Islet of Langerhans (tissue), 1 donor: Measurements from ENCODE around the gene CSMD2.

Source experiments
- FAIRE-seq: peaks from one replicate; lab custom pipeline; 2011; peaks lifted over from hg19 to GRCh38; lab: Jason Lieb, UNC

Gene CSMD2

DNA sequence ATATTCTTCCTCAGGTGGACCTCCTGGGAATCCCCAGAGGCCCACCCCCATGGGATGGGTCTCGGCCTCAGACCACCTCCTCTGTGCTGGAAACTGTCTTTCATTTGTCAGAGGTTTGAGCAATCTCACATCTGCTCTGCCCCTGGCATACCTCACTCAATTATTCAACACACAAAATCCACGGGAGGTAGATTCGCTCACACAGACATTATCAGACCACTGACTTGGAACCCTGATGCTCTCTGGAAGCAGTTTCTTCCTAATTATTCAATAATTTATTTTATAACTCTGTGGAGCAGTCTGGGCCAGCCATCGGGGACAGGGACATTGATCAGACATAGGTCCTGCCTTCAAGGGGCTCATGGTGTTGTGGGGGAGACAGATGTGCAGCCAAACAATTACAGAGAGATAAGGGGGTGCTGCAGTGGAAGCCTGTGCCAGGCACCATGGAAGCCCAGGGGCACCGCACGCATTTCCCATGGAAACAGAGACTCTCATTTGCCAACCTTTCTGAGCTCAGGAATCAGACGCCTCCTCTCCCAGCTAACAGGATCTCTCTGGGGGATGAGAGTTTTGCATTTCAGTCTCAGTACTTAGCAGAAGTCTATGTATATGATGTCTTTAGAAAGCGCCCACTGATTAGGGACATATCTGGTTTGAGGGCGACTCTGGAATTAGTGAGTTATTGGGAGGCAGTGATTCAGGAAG lies 204.7 kb downstream of the CSMD2 start:
- no peak for FAIRE-seq

GRCh38 chr1:33957854-33958253 lies 207.2 kb downstream of the CSMD2 start:
- no peak for FAIRE-seq

- FAIRE-seq: no peak
These were observed 209.9 kb downstream of the CSMD2 start for GRCh38 chr1:33955096-33955495.

- FAIRE-seq: no peak
These were observed 215.5 kb downstream of the CSMD2 start for GRCh38 chr1:33949570-33949969.

- no peak for FAIRE-seq
These were observed 216.7 kb downstream of the CSMD2 start for GRCh38 chr1:33948291-33948690.

DNA sequence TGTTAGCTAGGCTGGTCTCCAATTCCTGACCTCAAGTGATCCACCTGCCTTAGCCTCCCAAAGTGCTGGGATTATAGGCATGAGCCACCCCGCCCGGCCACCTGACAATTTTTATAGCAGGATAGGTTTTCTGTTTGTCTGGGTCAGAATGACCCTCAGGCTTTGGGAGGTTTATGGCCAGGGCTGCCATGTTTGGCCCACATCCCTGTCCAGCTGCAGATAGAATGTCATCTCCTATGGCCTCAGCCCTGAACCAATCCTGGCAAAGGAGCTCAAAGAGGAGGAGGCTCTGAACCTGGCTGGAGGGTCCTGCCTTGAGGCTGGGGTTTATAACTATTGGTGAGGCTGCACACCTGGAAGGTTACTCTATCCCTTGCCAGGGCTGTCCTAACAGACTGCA lies 218.2 kb downstream of the CSMD2 start:
- no peak for FAIRE-seq

DNA sequence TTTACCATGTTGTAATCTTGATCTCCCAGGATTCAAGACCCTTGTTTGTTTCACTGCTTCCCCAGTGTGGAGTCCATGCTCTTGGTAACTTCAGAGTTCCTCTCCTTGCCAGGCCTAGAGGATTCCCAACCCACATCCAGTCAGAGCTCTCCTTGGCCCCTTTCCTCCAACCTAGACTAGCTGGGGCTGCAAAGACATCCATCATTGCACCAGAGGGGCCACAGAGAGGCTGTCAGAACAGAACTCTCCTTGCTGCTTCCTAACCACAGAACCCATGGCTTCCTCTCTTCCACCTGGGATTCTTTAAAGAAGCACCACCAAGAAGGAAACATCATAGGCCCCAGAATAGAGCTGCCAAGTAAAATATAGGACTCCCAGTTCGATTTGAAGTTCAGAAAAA lies 220.2 kb downstream of the CSMD2 start:
- no peak for FAIRE-seq

DNA sequence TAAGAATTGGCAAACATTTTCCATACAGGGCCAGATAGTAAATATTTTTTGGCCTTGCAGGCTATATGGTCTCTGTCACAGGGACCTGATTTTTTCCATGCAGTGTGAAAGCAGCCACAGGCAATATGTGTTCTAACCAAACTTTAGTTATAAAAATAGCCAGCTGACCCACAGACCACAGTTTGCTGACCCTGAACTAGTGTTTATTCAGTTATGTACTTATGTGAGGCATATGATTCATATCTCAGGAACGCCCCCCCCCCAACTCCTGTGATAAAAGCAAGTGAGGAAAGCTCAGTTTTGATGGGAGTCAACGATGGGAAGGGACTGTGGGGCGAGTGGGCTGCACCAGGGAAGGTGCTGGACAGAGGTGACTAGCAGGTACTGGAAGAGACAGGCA lies 221.1 kb downstream of the CSMD2 start:
- no peak for FAIRE-seq

GRCh38 chr1:33932871-33933270 lies 232.2 kb downstream of the CSMD2 start:
- FAIRE-seq: no peak

DNA sequence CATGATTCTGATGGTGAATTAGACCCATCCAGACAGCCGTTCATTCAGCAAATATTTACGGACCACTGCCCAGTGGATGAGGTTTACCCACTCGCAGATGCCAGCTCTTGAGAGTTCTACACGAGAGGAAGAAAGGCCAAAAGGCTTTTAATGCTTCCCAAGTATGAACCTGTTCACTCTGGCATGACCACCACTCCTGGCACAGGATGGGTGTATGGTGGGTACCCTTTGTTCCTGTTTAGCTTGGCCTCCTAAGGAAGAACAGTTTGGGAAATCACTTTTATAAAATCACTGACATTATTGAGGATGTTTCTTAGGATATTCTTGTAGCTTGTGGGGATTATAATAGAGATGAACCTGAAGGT lies 233.9 kb downstream of the CSMD2 start:
- FAIRE-seq: no peak

DNA sequence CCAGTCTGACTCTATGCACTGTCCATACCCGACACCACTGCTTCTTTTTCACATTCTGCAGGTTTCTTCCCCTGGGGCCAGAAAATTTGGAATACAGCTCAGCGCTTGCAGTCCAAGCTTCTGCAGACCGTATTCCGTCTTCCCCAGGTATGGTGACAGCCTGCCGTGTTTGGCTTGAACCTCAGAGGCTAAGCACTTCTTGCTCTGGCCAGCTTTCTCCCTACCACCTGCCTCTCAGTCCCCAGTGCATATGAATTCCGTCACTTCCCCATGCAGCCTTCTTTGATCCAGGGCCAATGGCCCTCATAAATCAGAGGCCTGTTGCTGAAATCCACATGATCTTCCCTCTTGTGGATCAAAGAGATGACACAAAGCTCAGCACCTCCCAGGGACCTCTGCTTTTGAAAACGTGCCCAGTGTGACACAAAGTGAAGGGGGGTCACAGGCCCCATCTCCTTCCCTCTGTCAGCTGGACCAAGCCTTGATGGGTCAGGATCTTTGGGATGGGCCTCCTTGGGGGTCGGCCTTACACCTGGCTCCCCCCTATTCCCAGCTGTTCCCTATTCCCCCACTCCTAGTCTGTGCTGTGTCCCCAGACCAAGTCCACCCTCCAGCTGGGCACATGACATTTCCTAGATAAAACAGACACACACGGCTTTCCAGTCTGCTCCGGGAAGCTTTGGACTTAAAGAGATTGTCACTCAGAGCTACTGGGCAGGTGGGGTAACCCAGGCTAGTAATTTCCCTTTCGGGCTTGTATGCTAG lies 234.5 kb downstream of the CSMD2 start:
- no peak for FAIRE-seq

DNA sequence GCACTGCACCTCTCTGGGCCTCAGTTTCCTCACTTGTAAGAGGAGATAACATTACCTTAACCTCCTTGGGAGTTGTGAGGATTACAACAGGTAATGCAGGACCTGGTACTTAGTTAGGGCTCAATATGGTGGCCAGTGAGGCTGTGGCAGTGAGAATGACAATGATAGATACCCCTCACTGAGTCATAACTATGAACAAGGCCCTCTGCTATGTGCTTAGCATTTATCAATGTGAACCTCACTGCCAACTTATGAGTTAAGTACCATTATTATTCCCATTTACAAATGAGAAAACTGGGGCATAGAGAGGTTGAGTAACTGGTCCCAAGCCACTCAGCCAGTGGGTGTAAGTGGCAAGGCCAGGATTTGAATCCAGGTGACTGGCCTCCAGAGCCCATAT lies 236.8 kb downstream of the CSMD2 start:
- no peak for FAIRE-seq

DNA sequence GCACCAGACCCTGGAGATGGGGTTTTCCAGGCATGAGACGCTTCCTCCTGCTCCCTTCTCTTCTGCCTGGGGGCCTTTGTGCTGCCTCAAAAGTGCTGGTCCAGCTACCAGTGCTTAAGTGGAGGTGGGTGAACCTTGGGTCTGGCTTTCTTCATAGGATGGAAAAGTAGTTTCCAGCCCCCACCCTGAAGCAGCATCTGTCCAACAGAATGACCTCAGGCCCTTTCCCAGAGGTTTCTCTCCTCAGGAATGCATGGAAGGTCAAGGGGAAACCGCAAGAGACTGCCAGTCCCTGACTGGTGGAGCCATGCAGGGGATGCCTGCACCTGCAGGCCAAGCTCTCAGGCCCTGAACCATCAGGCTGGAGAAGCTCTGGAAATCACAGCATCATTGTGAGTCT lies 237.3 kb downstream of the CSMD2 start:
- no peak for FAIRE-seq

DNA sequence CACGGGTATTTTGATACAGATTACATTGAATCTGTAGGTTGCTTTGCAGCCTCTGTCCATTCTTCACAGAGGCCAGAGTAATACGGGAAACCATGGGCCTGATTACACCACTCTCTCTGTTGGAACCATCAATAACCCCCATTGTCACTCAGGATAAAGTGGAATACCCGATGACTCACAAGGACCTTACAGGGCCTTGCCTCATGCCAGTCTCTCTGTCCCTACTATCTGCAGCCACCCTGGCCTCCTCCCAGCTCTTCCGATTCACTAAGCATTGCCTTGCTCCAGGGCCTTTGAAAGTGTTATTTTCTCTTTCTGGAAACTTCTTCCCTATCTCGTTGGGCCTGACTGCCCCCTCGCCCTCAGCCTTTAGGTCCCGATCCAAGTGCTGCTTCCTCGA lies 239.4 kb downstream of the CSMD2 start:
- no peak for FAIRE-seq

- FAIRE-seq: no peak
These were observed 243.7 kb downstream of the CSMD2 start for GRCh38 chr1:33921281-33921680.

- no peak for FAIRE-seq
These were observed 246.7 kb downstream of the CSMD2 start for GRCh38 chr1:33918368-33918767.

DNA sequence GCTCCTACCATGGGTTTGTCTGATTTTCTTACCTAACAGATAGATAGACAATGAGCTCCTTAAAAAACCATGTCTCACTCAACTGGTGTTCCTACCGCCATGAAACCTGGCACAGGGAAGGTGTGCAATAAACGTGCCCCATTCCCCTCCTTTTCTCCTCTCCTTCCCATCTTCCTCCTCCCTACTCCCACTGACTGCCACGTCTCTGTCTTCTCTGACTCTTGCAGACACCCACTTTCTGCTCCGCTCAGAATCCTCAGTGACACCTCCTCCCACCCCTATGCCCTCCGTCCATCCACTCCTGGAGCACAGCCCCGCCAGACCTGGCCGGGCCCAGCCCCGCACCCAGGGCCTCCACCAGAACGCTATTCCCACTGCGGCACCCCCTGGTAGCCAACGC lies 248.2 kb downstream of the CSMD2 start:
- FAIRE-seq: no peak

- no peak for FAIRE-seq
These were observed 250.5 kb downstream of the CSMD2 start for GRCh38 chr1:33914531-33914930.

GRCh38 chr1:33908324-33908956 lies 256.6 kb downstream of the CSMD2 start:
- FAIRE-seq: no peak

DNA sequence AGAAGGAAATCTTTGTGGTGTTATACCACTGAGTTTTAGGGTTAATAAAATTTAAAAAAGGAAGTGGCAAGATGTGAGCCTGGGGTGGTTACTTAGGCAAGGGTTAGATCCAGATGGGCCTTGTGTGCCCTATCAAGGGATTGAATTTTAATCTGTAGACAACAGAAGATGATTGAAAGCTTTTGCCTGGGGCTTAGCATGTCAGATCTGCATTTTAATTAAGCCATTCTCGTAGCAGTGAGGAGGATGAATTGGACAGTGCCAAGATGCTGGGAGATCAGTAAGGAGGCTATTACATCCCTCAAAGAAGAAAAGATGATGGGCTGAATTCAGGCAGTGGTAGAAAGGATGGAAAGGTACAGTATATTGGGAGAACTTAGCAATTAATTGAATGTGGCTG lies 258.9 kb downstream of the CSMD2 start:
- no peak for FAIRE-seq

DNA sequence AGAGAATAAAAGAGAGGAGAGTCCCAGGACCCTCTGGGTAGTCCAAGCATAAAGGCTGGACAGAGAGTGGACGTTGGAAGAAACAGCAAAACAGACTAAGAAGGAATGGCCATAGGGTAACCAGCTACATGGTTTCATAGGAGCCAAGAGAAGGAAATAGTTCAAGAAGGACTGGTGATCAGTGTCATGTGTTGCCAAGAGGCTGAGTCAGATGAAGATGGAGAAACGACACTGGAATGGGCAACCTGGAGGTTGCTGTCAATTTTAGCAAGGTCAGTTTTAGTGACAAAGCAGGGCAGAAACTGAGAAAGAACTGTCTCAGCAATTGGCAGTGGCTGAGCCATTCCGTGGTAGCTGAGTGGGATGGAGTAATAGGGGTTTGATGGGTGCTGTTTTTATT lies 259.8 kb downstream of the CSMD2 start:
- FAIRE-seq: no peak

- FAIRE-seq: no peak
These were observed 261.8 kb downstream of the CSMD2 start for GRCh38 chr1:33903210-33903589.

- no peak for FAIRE-seq
These were observed 262.4 kb downstream of the CSMD2 start for GRCh38 chr1:33902486-33903209.
